H1 (cell line): ENCODE results near the gene FAM120B.

ENCODE experiments used
- CHD2 ChIP-seq: IDR thresholded peaks from 2 replicates; pipeline ENCODE4 v1.6.1; 2012; ENCODE audit warnings: low read length, improper control_type of control experiment
- CTCF ChIP-seq, 3 experiments: IDR thresholded peaks; 1 replicate in 2 of 3; 2 replicates in 1 of 3; pipeline versions ENCODE4 v1.5.1 to v1.6.1; 2011; ENCODE audit warnings: low read length in 3 of 3, mild to moderate bottlenecking in 3 of 3, inconsistent platforms in 2 of 3, low read depth in 1 of 3, moderate library complexity in 1 of 3; ENCODE audit not compliant: insufficient read depth in 1 of 3; ENCODE audit errors: control extremely low read depth in 1 of 3
- EP300 ChIP-seq, 2 experiments: IDR thresholded peaks; 1 replicate in 1 of 2; 2 replicates in 1 of 2; pipeline ENCODE4 v1.6.1; 2011 to 2012; ENCODE audit warnings: low read depth in 2 of 2, low read length in 2 of 2, mild to moderate bottlenecking in 2 of 2, borderline replicate concordance in 1 of 2, inconsistent platforms in 1 of 2, moderate library complexity in 1 of 2
- EZH2 ChIP-seq: fragments of 200-600 bp; sonication (generic); IDR thresholded peaks from 2 replicates; pipeline ENCODE4 v1.7.1; 2012; ENCODE audit warnings: low read depth, mild to moderate bottlenecking, moderate library complexity, low read length, inconsistent platforms; ENCODE audit not compliant: severe bottlenecking
- MAFK ChIP-seq: IDR thresholded peaks from 2 replicates; pipeline ENCODE4 v1.6.1; 2012; ENCODE audit warnings: low read depth, mild to moderate bottlenecking, improper control_type of control experiment, low read length
- POLR2A ChIP-seq, 2 experiments: IDR thresholded peaks; 1 replicate in 1 of 2; 2 replicates in 1 of 2; pipeline ENCODE4 v1.6.1; 2011; ENCODE audit warnings: low read depth in 2 of 2, low read length in 2 of 2, mild to moderate bottlenecking in 2 of 2; ENCODE audit errors: control extremely low read depth in 1 of 2
- TCF12 ChIP-seq: IDR thresholded peaks from 2 replicates; pipeline ENCODE4 v1.6.1; 2011; ENCODE audit warnings: low read depth, mild to moderate bottlenecking, low read length
- USF2 ChIP-seq: IDR thresholded peaks from 2 replicates; pipeline ENCODE4 v1.6.1; 2011; ENCODE audit warnings: low read length, improper control_type of control experiment
- ZNF274 ChIP-seq: IDR thresholded peaks from 2 replicates; pipeline ENCODE4 v1.7.0; 2012; ENCODE audit warnings: low read length, borderline replicate concordance; ENCODE audit errors: extremely low read depth

- TF ChIP-seq EP300 (IDR thresholded peaks at IDR 0.05; ENCODE audit: borderline replicate concordance in 1 of 2, low read depth in 2 of 2, low read length in 2 of 2) (no peak), CTCF (IDR thresholded peaks at IDR 0.05; ENCODE audit: control extremely low read depth in 1 of 3, insufficient read depth in 1 of 3, low read depth in 1 of 3, low read length in 3 of 3) (no peak), EZH2 (no peak), MAFK (no peak), TCF12 (no peak), USF2 (no peak), CHD2 (no peak), POLR2A (IDR thresholded peaks at IDR 0.05; ENCODE audit: control extremely low read depth in 1 of 2, low read depth in 2 of 2, low read length in 2 of 2) (no peak), ZNF274 (no peak)
Measured at GRCh38 chr6:170365121-170365520, 58.6 kb downstream of the FAM120B start.
